Endodermal cell (in vitro differentiated cells): ENCODE measurements around the gene WFS1. TPM values are rescaled to one million over a fixed set of nuclear protein-coding genes. Genes with fewer than 3 reads are reported as not detected.

ENCODE experiments used
- DNase-seq: peaks from one replicate; pipeline ENCODE4 v3.0.0-alpha.2; 2017
- H3K27ac ChIP-seq: 2 replicates; pipeline ENCODE4 v1.5.1; 2013; ENCODE audit warnings: mild to moderate bottlenecking, low read depth, low read length, moderate library complexity
- H3K27me3 ChIP-seq: 2 replicates; pipeline ENCODE4 v1.6.1; 2013; ENCODE audit warnings: mild to moderate bottlenecking, low read length, moderate library complexity; ENCODE audit not compliant: insufficient read depth, control insufficient read depth, poor library complexity, severe bottlenecking
- H3K36me3 ChIP-seq: 2 replicates; pipeline ENCODE4 v1.7.0; 2013; ENCODE audit warnings: mild to moderate bottlenecking, low read length, moderate library complexity; ENCODE audit not compliant: control insufficient read depth, insufficient read depth
- H3K4me1 ChIP-seq: one replicate; pipeline ENCODE4 v1.7.0; 2013; ENCODE audit warnings: low read length; ENCODE audit not compliant: control insufficient read depth, insufficient read depth
- H3K4me3 ChIP-seq: 2 replicates; pipeline ENCODE4 v1.5.1; 2013; ENCODE audit warnings: mild to moderate bottlenecking, low read length, moderate library complexity
- H3K9ac ChIP-seq: 2 replicates; pipeline ENCODE4 v1.6.1; 2013; ENCODE audit warnings: mild to moderate bottlenecking, low read length, moderate library complexity; ENCODE audit not compliant: poor library complexity, severe bottlenecking; ENCODE audit errors: extremely low read depth
- H3K9me3 ChIP-seq: 2 replicates; pipeline ENCODE4 v1.6.1; 2013; ENCODE audit warnings: mild to moderate bottlenecking, low read length, moderate library complexity; ENCODE audit not compliant: control insufficient read depth
- H3K27ac Mint-ChIP-seq: 2 replicates; pipeline ENCODE4 v1.8.0; 2020; ENCODE audit warnings: mixed read lengths
- H3K27me3 Mint-ChIP-seq: 2 replicates; pipeline ENCODE4 v1.8.0; 2021; ENCODE audit warnings: mild to moderate bottlenecking, mixed read lengths; ENCODE audit not compliant: insufficient read depth
- H3K36me3 Mint-ChIP-seq: 2 replicates; pipeline ENCODE4 v1.8.0; 2020; ENCODE audit warnings: low read depth, mixed read lengths
- H3K4me1 Mint-ChIP-seq: 2 replicates; pipeline ENCODE4 v1.8.0; 2020; ENCODE audit warnings: mixed read lengths
- H3K4me3 Mint-ChIP-seq: 2 replicates; pipeline ENCODE4 v1.8.0; 2020; ENCODE audit warnings: mild to moderate bottlenecking, moderate library complexity, mixed read lengths
- H3K9me3 Mint-ChIP-seq: 2 replicates; pipeline ENCODE4 v1.8.0; 2020; ENCODE audit warnings: mild to moderate bottlenecking, mixed read lengths
- WGBS, 2 experiments: methylation state at CpG; one replicate each; pipeline versions ENCODE4 v1.1.5 to v1.1.7; 2013; ENCODE audit warnings: missing lambda C conversion rate in 2 of 2, mixed read lengths in 1 of 2; ENCODE audit not compliant: insufficient coverage in 1 of 2, insufficient read length in 1 of 2; 5-methylcytosine and 5-hydroxymethylcytosine counted together
- total RNA-seq, 2 donors: library from RNA; stranded (reverse); fragmentation: NEBNext Ultra II Directional in 1 of 2; extraction: Animal tissue kit (Norgen Biotek cat#: 25700) in 1 of 2; gene quantifications; 2 replicates in 1 of 2; 3 replicates in 1 of 2; pipeline ENCODE4 v1.2.1, GENCODE V29; 2021
- TF ChIP-seq, protein P1 (sequence below): fragments of 200-600 bp; sonication (generic); conservative IDR thresholded peaks from 2 replicates; pipeline ENCODE4 v1.5.0; 2021; ENCODE audit warnings: antibody characterized with exemption, mild to moderate bottlenecking

Gene WFS1
- total RNA-seq, 2 donors from 2014 or later: 25.3 to 26.1 TPM

DNA sequence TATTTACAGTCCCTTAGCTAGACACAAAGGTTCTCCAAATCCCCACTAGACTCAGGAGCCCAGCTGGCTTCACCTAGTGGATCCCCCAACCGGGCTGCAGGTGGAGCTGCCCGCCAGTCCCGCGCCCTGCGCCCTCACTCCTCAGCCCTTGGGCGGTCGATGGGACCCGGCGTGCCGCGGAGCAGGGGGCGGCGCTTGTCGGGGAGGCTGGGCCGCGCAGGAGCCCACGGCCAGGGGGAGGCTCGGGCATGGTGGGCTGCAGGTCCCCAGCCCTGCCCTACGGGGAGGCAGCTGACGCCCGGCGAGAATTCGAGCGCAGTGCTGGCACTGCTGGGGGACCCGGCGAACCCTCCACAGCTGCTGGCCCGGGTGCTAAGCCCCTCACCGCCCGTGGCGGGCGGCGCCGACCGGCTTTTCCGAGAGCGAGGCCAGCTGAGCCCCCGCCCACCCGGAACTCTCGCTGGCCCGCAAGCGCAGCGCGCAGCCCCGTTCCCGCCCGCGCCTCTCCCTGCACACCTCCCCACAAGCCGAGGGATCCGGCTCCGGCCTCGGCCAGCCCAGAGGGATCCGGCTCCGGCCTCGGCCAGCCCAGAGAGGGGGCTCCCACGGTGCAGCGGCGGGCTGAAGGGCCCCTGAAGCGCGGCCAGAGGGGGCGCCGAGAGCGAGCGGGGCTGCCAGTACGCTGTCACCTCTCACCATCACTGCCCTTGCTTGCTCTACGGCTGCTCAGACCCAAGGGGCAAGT lies 39.4 kb downstream of the WFS1 start:
- peak overlapping the region; percentile 2 for H3K9ac ChIP-seq
- no peak overlapping the region for H3K27ac Mint-ChIP-seq
- no peak overlapping the region for H3K27ac ChIP-seq
- TF ChIP-seq, protein P1, sequence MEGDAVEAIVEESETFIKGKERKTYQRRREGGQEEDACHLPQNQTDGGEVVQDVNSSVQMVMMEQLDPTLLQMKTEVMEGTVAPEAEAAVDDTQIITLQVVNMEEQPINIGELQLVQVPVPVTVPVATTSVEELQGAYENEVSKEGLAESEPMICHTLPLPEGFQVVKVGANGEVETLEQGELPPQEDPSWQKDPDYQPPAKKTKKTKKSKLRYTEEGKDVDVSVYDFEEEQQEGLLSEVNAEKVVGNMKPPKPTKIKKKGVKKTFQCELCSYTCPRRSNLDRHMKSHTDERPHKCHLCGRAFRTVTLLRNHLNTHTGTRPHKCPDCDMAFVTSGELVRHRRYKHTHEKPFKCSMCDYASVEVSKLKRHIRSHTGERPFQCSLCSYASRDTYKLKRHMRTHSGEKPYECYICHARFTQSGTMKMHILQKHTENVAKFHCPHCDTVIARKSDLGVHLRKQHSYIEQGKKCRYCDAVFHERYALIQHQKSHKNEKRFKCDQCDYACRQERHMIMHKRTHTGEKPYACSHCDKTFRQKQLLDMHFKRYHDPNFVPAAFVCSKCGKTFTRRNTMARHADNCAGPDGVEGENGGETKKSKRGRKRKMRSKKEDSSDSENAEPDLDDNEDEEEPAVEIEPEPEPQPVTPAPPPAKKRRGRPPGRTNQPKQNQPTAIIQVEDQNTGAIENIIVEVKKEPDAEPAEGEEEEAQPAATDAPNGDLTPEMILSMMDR: peak; percentile 46
- H3K9me3 Mint-ChIP-seq: peaks cover 12% of the 10 kb centered on the region
- 9 to 29% methylated on average over 11 to 65 of the region's 65 CpGs for WGBS, 2 experiments
- H3K36me3 Mint-ChIP-seq: peaks cover 2% of the 10 kb centered on the region
- no peaks in the 10 kb centered on the region for H3K36me3 ChIP-seq
- no peaks in the 10 kb centered on the region for H3K9me3 ChIP-seq
- H3K27me3 Mint-ChIP-seq: peaks cover 35% of the 10 kb centered on the region
- peaks cover 3% of the 10 kb centered on the region for H3K4me1 Mint-ChIP-seq
- H3K4me1 ChIP-seq: no peaks in the 10 kb centered on the region
- peak overlapping the region; percentile 41 for H3K4me3 Mint-ChIP-seq
- H3K4me3 ChIP-seq: peak overlapping the region; percentile 65
- peak; percentile 92 for DNase-seq
- H3K27me3 ChIP-seq: peaks cover 11% of the 10 kb centered on the region

DNA sequence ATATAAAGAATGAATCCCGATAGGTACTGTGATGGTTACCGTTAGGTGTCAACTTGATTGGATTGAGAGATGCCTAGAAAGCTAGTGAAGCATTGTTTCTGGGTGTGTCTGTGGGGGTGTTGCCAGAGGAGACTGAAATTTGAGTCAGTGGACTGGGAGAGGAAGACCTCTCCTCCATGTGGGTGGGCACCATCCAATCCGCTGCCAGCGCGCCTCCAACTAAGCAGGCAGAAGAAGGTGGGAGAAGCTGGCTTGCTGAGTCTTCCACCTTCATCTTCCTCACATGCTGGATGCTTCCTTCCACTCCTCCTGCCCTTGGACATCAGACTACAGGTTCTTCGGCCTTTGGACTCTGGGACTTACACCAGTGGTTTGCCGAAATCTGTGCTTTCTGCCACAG lies 40.1 kb downstream of the WFS1 start:
- H3K9ac ChIP-seq: peak overlapping the region; percentile 2
- no peak overlapping the region for H3K27ac Mint-ChIP-seq
- no peak for DNase-seq
- H3K4me1 Mint-ChIP-seq: peaks cover 6% of the 10 kb centered on the region
- H3K9me3 ChIP-seq: no peaks in the 10 kb centered on the region
- H3K4me3 ChIP-seq: peak overlapping the region; percentile 65
- peaks cover 11% of the 10 kb centered on the region for H3K27me3 ChIP-seq
- H3K4me3 Mint-ChIP-seq: peak overlapping the region; percentile 41
- no peak overlapping the region for H3K27ac ChIP-seq
- no peaks in the 10 kb centered on the region for H3K36me3 ChIP-seq
- no peaks in the 10 kb centered on the region for H3K4me1 ChIP-seq
- WGBS, 2 experiments: 85 to 93% methylated on average over 4 to 7 of the region's 7 CpGs
- peaks cover 12% of the 10 kb centered on the region for H3K9me3 Mint-ChIP-seq
- TF ChIP-seq, protein P1: no peak
- peaks cover 35% of the 10 kb centered on the region for H3K27me3 Mint-ChIP-seq
- no peaks in the 10 kb centered on the region for H3K36me3 Mint-ChIP-seq

DNA sequence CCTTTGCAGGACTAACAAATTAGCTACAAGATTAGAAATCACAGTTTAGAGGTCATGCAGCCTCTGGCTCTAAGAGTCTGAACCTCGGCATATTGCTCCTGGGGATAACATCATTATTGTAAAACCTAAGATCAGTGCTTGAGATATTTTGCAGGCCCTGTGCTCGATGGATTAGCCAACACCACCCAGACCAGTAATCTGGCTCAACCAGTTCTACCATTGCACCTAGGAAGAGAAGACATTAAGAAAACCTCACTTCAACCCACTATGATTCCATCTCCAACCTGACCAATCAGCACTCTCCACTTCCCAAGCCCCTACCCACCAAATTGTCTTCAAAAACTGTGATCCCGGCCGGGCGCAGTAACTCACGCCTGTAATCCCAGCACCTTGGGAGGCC lies 43.6 kb downstream of the WFS1 start:
- TF ChIP-seq, protein P1: no peak
- Mint-ChIP-seq H3K4me1 (peaks cover 6% of the 10 kb centered on the region), H3K27me3 (peaks cover 23% of the 10 kb centered on the region), H3K9me3 (peaks cover 12% of the 10 kb centered on the region), H3K36me3 (no peaks in the 10 kb centered on the region), H3K4me3 (no peak overlapping the region), H3K27ac (no peak overlapping the region)
- no peaks in the 10 kb centered on the region for H3K4me1 ChIP-seq
- DNase-seq: no peak
- H3K27me3 ChIP-seq: peaks cover 11% of the 10 kb centered on the region
- no peak overlapping the region for H3K27ac ChIP-seq
- no peak overlapping the region for H3K4me3 ChIP-seq
- H3K9me3 ChIP-seq: no peaks in the 10 kb centered on the region
- WGBS, 2 experiments: 82 to 92% methylated on average over 2 to 6 of the region's 6 CpGs
- no peak overlapping the region for H3K9ac ChIP-seq
- no peaks in the 10 kb centered on the region for H3K36me3 ChIP-seq
